GM12878 (cell line): ENCODE data around the gene DNAI2. TPM values are rescaled to one million over a fixed set of nuclear protein-coding genes. Genes with fewer than 3 reads are reported as not detected.

Experiments
- ATAC-seq: fragments of 200-7000 bp; cut with Tn5 transposase; 3 replicates; pipeline ENCODE4 v1.9.1; 2020; ENCODE audit warnings: mild to moderate bottlenecking, moderate library complexity
- BruUV-seq: library from RNA; stranded (reverse); fragments of 400-500 nt; replicated peaks from 2 replicates; lab custom pipeline; 2021; lab: Mats Ljungman, UMichigan
- CTCF ChIA-PET: fragments of 300-600 bp; sonication (Branson Sonifier 250); formaldehyde crosslinking; extraction: SDS; loops from one replicate; lab custom pipeline; 2021; ENCODE audit warnings: inconsistent platforms; lab: Yijun Ruan, JAX
- POLR2A ChIA-PET: fragments of 350-600 bp; formaldehyde crosslinking; extraction: SDS; loops from one replicate; lab custom pipeline; 2021; ENCODE audit warnings: inconsistent platforms; lab: Charles Lee
- RAD21 ChIA-PET: fragments of 300-600 bp; sonication (Branson Sonifier 250); formaldehyde crosslinking; loops from one replicate; lab custom pipeline; 2023; ENCODE audit warnings: antibody characterized with exemption; ENCODE audit not compliant: unreplicated experiment; lab: Charles Lee
- SMC1A ChIA-PET: fragments of 300-600 bp; sonication (Branson Sonifier 250); formaldehyde crosslinking; loops from one replicate; lab custom pipeline; 2023; ENCODE audit not compliant: unreplicated experiment, uncharacterized antibody; lab: Charles Lee
- DNase-seq: peaks from one replicate; pipeline ENCODE4 v3.0.0-alpha.2; 2011; ENCODE audit warnings: low read depth, low spot score
- FAIRE-seq: peaks from 3 replicates; lab custom pipeline; 2011; peaks lifted over from hg19 to GRCh38; lab: Jason Lieb, UNC
- H2AFZ ChIP-seq: 2 replicates; pipeline ENCODE4 v1.6.0; 2011; ENCODE audit warnings: low read depth, low read length, control low read depth; ENCODE audit not compliant: control insufficient read depth
- H3K27ac ChIP-seq: 2 replicates; pipeline ENCODE4 v1.5.1; 2011; ENCODE audit warnings: control low read depth; ENCODE audit not compliant: control insufficient read depth, insufficient read depth
- H3K27me3 ChIP-seq, 2 experiments: replicated peaks in 1 of 2; 2 replicates each; pipeline versions ENCODE4 v1.6.0 to v1.6.1; 2011; ENCODE audit warnings: low read length in 1 of 2; ENCODE audit not compliant: control insufficient read depth in 2 of 2, insufficient read depth in 2 of 2
- H3K36me3 ChIP-seq, 2 experiments: 2 replicates each; pipeline ENCODE4 v1.5.1; 2011; ENCODE audit warnings: low read length in 1 of 2; ENCODE audit not compliant: control insufficient read depth in 2 of 2, insufficient read depth in 2 of 2
- H3K4me1 ChIP-seq: 2 replicates; pipeline ENCODE4 v1.6.1; 2011; ENCODE audit warnings: mild to moderate bottlenecking, low read length, moderate library complexity, mixed read lengths; ENCODE audit not compliant: control insufficient read depth, insufficient read depth
- H3K4me2 ChIP-seq: 2 replicates; pipeline ENCODE4 v1.6.0; 2011; ENCODE audit warnings: control low read depth; ENCODE audit not compliant: control insufficient read depth, insufficient read depth
- H3K4me3 ChIP-seq: fragments of 200-600 bp; sonication (generic); 2 replicates; pipeline ENCODE4 v1.5.1; 2016
- H3K79me2 ChIP-seq: 2 replicates; pipeline ENCODE4 v1.6.0; 2011; ENCODE audit warnings: low read length; ENCODE audit not compliant: control insufficient read depth, insufficient read depth
- H3K9ac ChIP-seq: 2 replicates; pipeline ENCODE4 v1.8.0; 2011; ENCODE audit warnings: low read length, control low read depth, mixed read lengths; ENCODE audit not compliant: control insufficient read depth, insufficient read depth
- H3K9me3 ChIP-seq: replicated peaks from 3 replicates; pipeline ENCODE4 v1.5.1; 2011; ENCODE audit warnings: mild to moderate bottlenecking, low read length; ENCODE audit not compliant: control insufficient read depth, insufficient read depth
- H4K20me1 ChIP-seq: 2 replicates; pipeline ENCODE4 v1.6.0; 2011; ENCODE audit not compliant: control insufficient read depth, insufficient read depth
- EZH2 ChIP-seq: IDR thresholded peaks from 2 replicates; pipeline ENCODE4 v1.6.1; 2012; ENCODE audit warnings: low read depth, mild to moderate bottlenecking, control low read depth, inconsistent platforms, low read length, borderline replicate concordance; ENCODE audit not compliant: control insufficient read depth
- KDM1A ChIP-seq: fragments of 200-600 bp; sonication (generic); IDR thresholded peaks from 2 replicates; pipeline ENCODE4 v1.6.1; 2016; ENCODE audit warnings: borderline replicate concordance
- ZNF687 ChIP-seq: fragments of 450-650 bp; IDR thresholded peaks from 2 replicates; pipeline ENCODE4 v1.6.1; 2017; ENCODE audit warnings: mild to moderate bottlenecking, moderate library complexity
- WGBS: methylation state at CpG from one replicate; pipeline ENCODE4 v1.1.6; 2016; ENCODE audit warnings: low lambda C conversion rate; ENCODE audit not compliant: insufficient replicate concordance, insufficient coverage; ENCODE audit errors: missing lambda C conversion rate; 5-methylcytosine and 5-hydroxymethylcytosine counted together
- in situ Hi-C: fragments of 300-500 bp; cut with MboI; formaldehyde crosslinking; loops from 9 replicates; pipeline ENCODE4 v1.14.3; 2018; ENCODE audit warnings: mixed read lengths
- intact Hi-C: fragments of 100-400 bp; cut with micrococcal nuclease; formaldehyde crosslinking; loops from one replicate; pipeline ENCODE4 v1.14.2; 2022; ENCODE audit not compliant: unreplicated experiment
- polyA plus RNA-seq, 11 experiments: library from polyadenylated mRNA; depleted of rRNA in 4 of 11; unstranded in 6 of 11; stranded (reverse) in 5 of 11; fragments of >200 nt; fragmentation: Nextera tagmentation in 4 of 11; fragmentation: Illumina TruSeq in 1 of 11; extraction: Ambion mirVana in 4 of 11; extraction: Trizol in 1 of 11; gene quantifications; 1 replicate in 1 of 11; 2 replicates in 10 of 11; pipeline versions ENCODE4 v1.2.1 to v1.2.3, GENCODE V29; 2011 to 2016; ENCODE audit warnings: inconsistent platforms in 2 of 11, missing spikeins in 2 of 11, low read depth in 1 of 11
- total RNA-seq, 4 experiments: library from RNA; depleted of rRNA in 3 of 4; stranded (reverse); fragments of >200 nt in 3 of 4; fragmentation: Illumina TruSeq in 1 of 4; extraction: Trizol in 1 of 4; gene quantifications; 2 replicates each; pipeline versions ENCODE4 v1.2.1 to v1.2.3, GENCODE V29; 2013 to 2021

Gene DNAI2
- total and polyA plus RNA-seq, 10 of the 15 experiments (the other 5 are each of a cell fraction or from before 2014, with no cell fraction given), result 0.04 to 1.8 (median 0.13) TPM

- no peak overlapping the region for H2AFZ ChIP-seq
- no peaks in the 10 kb centered on the region for H3K79me2 ChIP-seq
- no peak for TF ChIP-seq KDM1A
- TF ChIP-seq EZH2, result no peak
- no peak for TF ChIP-seq ZNF687
- H3K9ac ChIP-seq, result no peak overlapping the region
- H4K20me1 ChIP-seq, result no peaks in the 10 kb centered on the region; the same call in 1 of the 2 replicates
- no peak for ATAC-seq
- H3K4me1 ChIP-seq, result no peaks in the 10 kb centered on the region
- no peaks in the 10 kb centered on the region for H3K9me3 ChIP-seq
- H3K27ac ChIP-seq, result no peak overlapping the region
- ChIA-PET RAD21 (interaction anchor here (1.0 to 1.9 kb wide), 4 partner anchors 60 to 161 kb away, joined by 3 to 6 read pairs (median 3); partner anchors contain the start of gene TTYH2), SMC1A (no interaction called here), POLR2A (no interaction called here), CTCF (interaction anchor here (0.6 to 1.6 kb wide), 9 partner anchors 25 to 170 kb away, joined by 3 to 6 read pairs (median 3); partner anchors contain the start of gene CD300LB)
- intact Hi-C loops (loop anchor here (2.0 kb wide), 1 partner anchor 150 kb away; no protein-coding TSS in a partner anchor), in situ Hi-C loops (no loop called here)
- WGBS, result 37% methylated on average over 7 of the region's 7 CpGs
- no TSS peak for BruUV-seq
- H3K4me2 ChIP-seq, result no peak overlapping the region
- H3K4me3 ChIP-seq, result no peak overlapping the region
- no peaks in the 10 kb centered on the region for H3K36me3 ChIP-seq
- no peak for FAIRE-seq
- DNase-seq, result no peak
- H3K27me3 ChIP-seq, result peaks cover 2 to 7% of the 10 kb centered on the region in 2 experiments; a peak in 3 of 4 replicates
These were observed 86.8 kb downstream of the DNAI2 start for GRCh38 chr17:74360899-74361229.
